ENCODE data around the gene ZNF607. TPM values are rescaled to one million over a fixed set of nuclear protein-coding genes. Genes with fewer than 3 reads are reported as not detected.

ZNF607 gene
- total RNA-seq, 1 experiment from 2014 or later = 2.4 TPM

DNA sequence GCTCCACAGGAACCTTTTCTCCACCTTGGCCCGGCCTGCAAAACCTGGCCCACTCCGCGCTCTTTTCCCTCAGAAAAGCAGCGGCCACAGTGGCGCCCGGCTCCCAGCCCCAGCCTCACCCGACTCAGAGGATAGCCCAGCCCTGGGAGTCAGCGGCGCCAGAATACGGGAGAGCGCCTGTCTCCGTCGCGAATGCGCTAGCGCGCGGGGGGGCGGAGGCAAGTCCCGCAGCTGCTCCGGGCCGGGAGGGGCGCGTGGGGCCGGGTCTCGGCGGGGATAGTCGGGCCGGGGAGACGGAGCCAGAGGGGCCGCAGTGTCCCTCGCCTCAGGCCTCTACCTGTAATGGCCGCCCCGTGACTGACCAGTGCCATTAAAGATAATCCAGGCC lies 64.3 kb downstream of the ZNF607 start, which contains the start of gene ZFP30:
ZFP30 (minus strand) TSS at position 165 of the 388 bp plus-strand sequence. CDS start 7,643 bp downstream, outside the sequence.
- ATAC-seq = peak; percentile 89
- H3F3A ChIP-seq (ENCODE audit: low read length, unreplicated experiment) = no peaks in the 10 kb centered on the region
- H3K4me1 ChIP-seq (ENCODE audit: insufficient read depth, low read length) = peaks cover 8% of the 10 kb centered on the region; the same call in 1 of the 2 replicates
- POLR2A ChIA-PET (ENCODE audit: unreplicated experiment) = no interaction called here
- H3K4me3 ChIP-seq (ENCODE audit: low read length) = peak within 1 kb of the TSS; percentile 83
- peak within 1 kb of the TSS; percentile 67 for H3K4me2 ChIP-seq (ENCODE audit: low read length)
- CTCF ChIA-PET = no interaction called here
- intact Hi-C loops (cut with micrococcal nuclease) = no loop called here
- peaks cover 29% of the 10 kb centered on the region for H3K79me2 ChIP-seq (ENCODE audit: low read length)
- H3K27me3 ChIP-seq (ENCODE audit: low read length) = no peaks in the 10 kb centered on the region
- peak within 1 kb of the TSS; percentile 23 for H3K27ac ChIP-seq (ENCODE audit: low read length)
- no peaks in the 10 kb centered on the region for H3K9me2 ChIP-seq (replicated peaks; ENCODE audit: low read length)
- no TSS peak for BruUV-seq (replicated peaks)
- DNase-seq = peak; percentile 70
- H2AFZ ChIP-seq (ENCODE audit: low read length) = peak within 1 kb of the TSS; percentile 91
- H3K9me3 ChIP-seq (ENCODE audit: low read length) = peaks cover 12% of the 10 kb centered on the region; the same call in 1 of the 2 replicates
- H3K9ac ChIP-seq (ENCODE audit: low read length) = peak within 1 kb of the TSS; percentile 79
- TF ChIP-seq EZH2phosphoT487 (IDR thresholded peaks at IDR 0.05; ENCODE audit: borderline replicate concordance, low read length) (no peak), EZH2 (IDR thresholded peaks at IDR 0.05; ENCODE audit: low read length, unreplicated experiment) (no peak), CTCF (conservative IDR thresholded peaks at IDR 0.05; ENCODE audit: low read depth, low read length) (no peak)
- H3K36me3 ChIP-seq (ENCODE audit: low read depth, low read length) = peaks cover 12% of the 10 kb centered on the region
- H4K20me1 ChIP-seq (ENCODE audit: low read length) = no peaks in the 10 kb centered on the region

GRCh38 chr19:37654629-37655300 lies 64.8 kb downstream of the ZNF607 start:
- H3K27me3 ChIP-seq (ENCODE audit: low read length) = no peaks in the 10 kb centered on the region
- H3K4me2 ChIP-seq (ENCODE audit: low read length) = peak overlapping the region; percentile 67
- peaks cover 12% of the 10 kb centered on the region; the same call in 1 of the 2 replicates for H3K9me3 ChIP-seq (ENCODE audit: low read length)
- peak overlapping the region; percentile 23 for H3K27ac ChIP-seq (ENCODE audit: low read length)
- H3K4me3 ChIP-seq (ENCODE audit: low read length) = peak overlapping the region; percentile 83
- TF ChIP-seq EZH2 (IDR thresholded peaks at IDR 0.05; ENCODE audit: low read length, unreplicated experiment) (no peak), CTCF (conservative IDR thresholded peaks at IDR 0.05; ENCODE audit: low read depth, low read length) (no peak), EZH2phosphoT487 (IDR thresholded peaks at IDR 0.05; ENCODE audit: borderline replicate concordance, low read length) (no peak)
- H3K9me2 ChIP-seq (replicated peaks; ENCODE audit: low read length) = no peaks in the 10 kb centered on the region
- ChIA-PET CTCF (no interaction called here), POLR2A (ENCODE audit: unreplicated experiment) (no interaction called here)
- peak; percentile 68 for ATAC-seq
- intact Hi-C loops (cut with micrococcal nuclease) = no loop called here
- H3K36me3 ChIP-seq (ENCODE audit: low read depth, low read length) = peaks cover 13% of the 10 kb centered on the region
- H3K9ac ChIP-seq (ENCODE audit: low read length) = peak overlapping the region; percentile 79
- peak; percentile 19 for DNase-seq
- peaks cover 8% of the 10 kb centered on the region; the same call in 1 of the 2 replicates for H3K4me1 ChIP-seq (ENCODE audit: insufficient read depth, low read length)
- no peaks in the 10 kb centered on the region for H3F3A ChIP-seq (ENCODE audit: low read length, unreplicated experiment)
- no TSS peak for BruUV-seq (replicated peaks)
- peaks cover 29% of the 10 kb centered on the region for H3K79me2 ChIP-seq (ENCODE audit: low read length)
- peak overlapping the region; percentile 91 for H2AFZ ChIP-seq (ENCODE audit: low read length)
- no peaks in the 10 kb centered on the region for H4K20me1 ChIP-seq (ENCODE audit: low read length)

- Histone ChIP-seq H4K20me1 (ENCODE audit: low read length) (no peaks in the 10 kb centered on the region), H3K27ac (ENCODE audit: low read length) (no peak overlapping the region), H2AFZ (ENCODE audit: low read length) (peak overlapping the region; percentile 91), H3K27me3 (ENCODE audit: low read length) (no peaks in the 10 kb centered on the region), H3K9ac (ENCODE audit: low read length) (peak overlapping the region; percentile 79; the same call in 1 of the 2 replicates), H3K9me2 (replicated peaks; ENCODE audit: low read length) (no peaks in the 10 kb centered on the region), H3K4me3 (ENCODE audit: low read length) (peak overlapping the region; percentile 83), H3K4me2 (ENCODE audit: low read length) (peak overlapping the region; percentile 67), H3F3A (ENCODE audit: low read length, unreplicated experiment) (no peaks in the 10 kb centered on the region), H3K36me3 (ENCODE audit: low read depth, low read length) (peaks cover 16% of the 10 kb centered on the region), H3K79me2 (ENCODE audit: low read length) (peaks cover 29% of the 10 kb centered on the region), H3K4me1 (ENCODE audit: insufficient read depth, low read length) (peaks cover 8% of the 10 kb centered on the region; the same call in 1 of the 2 replicates), H3K9me3 (ENCODE audit: low read length) (peaks cover 12% of the 10 kb centered on the region; the same call in 1 of the 2 replicates)
- DNase-seq (no peak), ATAC-seq (no peak)
- POLR2A ChIA-PET (ENCODE audit: unreplicated experiment) = no interaction called here
- intact Hi-C loops (cut with micrococcal nuclease) = no loop called here
- TF ChIP-seq EZH2 (IDR thresholded peaks at IDR 0.05; ENCODE audit: low read length, unreplicated experiment) (no peak), EZH2phosphoT487 (IDR thresholded peaks at IDR 0.05; ENCODE audit: borderline replicate concordance, low read length) (no peak), CTCF (conservative IDR thresholded peaks at IDR 0.05; ENCODE audit: low read depth, low read length) (no peak)
- CTCF ChIA-PET = no interaction called here
- BruUV-seq (replicated peaks) = TSS peak; percentile 56
These were observed 65.4 kb downstream of the ZNF607 start for GRCh38 chr19:37654118-37654517.
